Frontal cortex (tissue), 4 donors: ENCODE measurements around the gene FCAMR. TPM values are rescaled to one million over a fixed set of nuclear protein-coding genes. Genes with fewer than 3 reads are reported as not detected.

Experiments used
- DNase-seq, 2 donors: peaks; one replicate each; pipeline ENCODE4 v3.0.0; 2012; ENCODE audit warnings: low spot score in 2 of 2
- FAIRE-seq: peaks from 2 replicates; lab custom pipeline; 2012; peaks lifted over from hg19 to GRCh38; lab: Jason Lieb, UNC
- total RNA-seq: library from RNA; depleted of rRNA; stranded (reverse); fragments of >200 nt; gene quantifications from one replicate; pipeline ENCODE4 v1.2.3, GENCODE V29; 2014
- donor health status: control.
- donor health status: control.
- donor health status: control.

FCAMR gene
- total RNA-seq, 1 donor from 2014 or later: not detected

DNA sequence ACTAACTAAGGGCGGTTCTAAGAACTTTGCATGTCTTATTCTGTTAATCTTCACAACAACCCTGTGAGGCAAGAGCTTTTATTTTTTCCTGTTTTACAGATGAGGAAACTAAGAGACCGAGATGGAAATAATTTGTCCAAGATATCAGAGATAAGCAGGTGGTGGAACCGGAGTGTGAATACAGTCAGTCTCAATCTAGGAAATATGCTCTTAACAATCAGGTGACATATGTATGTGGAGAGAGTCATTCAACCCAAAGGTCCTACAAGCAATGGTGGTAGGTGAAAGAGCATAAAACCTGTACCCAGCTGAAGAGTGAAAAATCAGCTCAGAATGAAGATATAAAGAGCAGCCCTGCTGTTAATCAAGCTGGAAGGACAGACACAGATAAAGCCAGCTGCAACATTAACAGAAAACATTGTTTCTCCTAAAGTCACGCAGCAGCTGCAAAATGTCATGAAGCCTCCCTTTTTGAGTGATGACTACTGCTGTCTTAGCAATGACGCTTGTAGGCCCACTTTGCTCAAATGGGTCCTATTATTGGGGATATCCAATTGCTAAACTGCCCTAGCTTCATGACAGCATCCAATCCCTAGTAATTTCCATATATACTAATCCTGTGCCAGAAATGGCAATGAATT lies 30.5 kb upstream of the FCAMR start:
- FAIRE-seq: no peak

DNA sequence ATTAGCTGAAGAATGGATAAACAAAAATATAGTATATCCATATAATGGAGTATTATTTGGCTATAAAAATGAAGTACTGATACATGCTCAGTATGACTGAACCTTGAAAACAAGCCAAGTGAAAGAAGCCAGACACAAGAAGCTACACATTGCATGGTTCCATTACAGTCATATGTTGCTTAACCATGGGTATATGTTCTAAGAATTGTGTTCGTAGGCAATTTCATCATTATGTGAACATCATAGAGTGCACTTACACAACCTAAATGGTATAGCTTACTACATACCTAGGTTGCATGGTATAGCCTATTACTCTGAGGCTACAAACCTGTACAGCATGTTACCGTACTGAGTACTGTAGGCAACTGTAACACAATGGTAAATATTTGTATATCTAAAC lies 28.6 kb upstream of the FCAMR start:
- FAIRE-seq (no peak), DNase-seq (no peak)

More for the DNA sequence above, 30.5 kb upstream of the FCAMR start:
- DNase-seq: no peak

DNA sequence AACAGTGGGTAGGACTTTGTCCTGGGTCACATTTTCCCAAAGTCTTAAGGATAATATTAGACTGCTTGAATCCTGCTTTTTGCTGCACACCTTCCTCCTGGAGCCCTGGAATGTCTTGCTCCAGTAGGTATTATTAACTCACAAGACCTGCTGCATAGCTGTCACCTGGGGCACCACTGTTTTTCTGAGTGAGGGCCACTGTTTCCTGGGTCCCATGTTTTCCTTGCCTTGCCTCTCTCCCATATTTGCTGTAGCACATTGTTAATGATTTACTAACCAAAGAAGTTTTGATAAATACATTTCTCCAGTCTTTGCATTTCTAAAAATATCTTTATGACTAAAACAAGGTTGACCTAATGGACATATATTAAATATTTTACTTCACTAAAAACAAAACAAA lies 22.5 kb upstream of the FCAMR start:
- DNase-seq: no peak
- no peak for FAIRE-seq

GRCh38 chr1:206987873-206988272 lies 17.6 kb upstream of the FCAMR start:
- DNase-seq (no peak), FAIRE-seq (no peak)

GRCh38 chr1:206986885-206987284 lies 16.6 kb upstream of the FCAMR start:
- DNase-seq (no peak), FAIRE-seq (no peak)

GRCh38 chr1:206986402-206986801 lies 16.1 kb upstream of the FCAMR start:
- DNase-seq: no peak
- FAIRE-seq: no peak

- DNase-seq (no peak), FAIRE-seq (no peak)
These were observed 15.0 kb upstream of the FCAMR start for GRCh38 chr1:206985162-206985749.

DNA sequence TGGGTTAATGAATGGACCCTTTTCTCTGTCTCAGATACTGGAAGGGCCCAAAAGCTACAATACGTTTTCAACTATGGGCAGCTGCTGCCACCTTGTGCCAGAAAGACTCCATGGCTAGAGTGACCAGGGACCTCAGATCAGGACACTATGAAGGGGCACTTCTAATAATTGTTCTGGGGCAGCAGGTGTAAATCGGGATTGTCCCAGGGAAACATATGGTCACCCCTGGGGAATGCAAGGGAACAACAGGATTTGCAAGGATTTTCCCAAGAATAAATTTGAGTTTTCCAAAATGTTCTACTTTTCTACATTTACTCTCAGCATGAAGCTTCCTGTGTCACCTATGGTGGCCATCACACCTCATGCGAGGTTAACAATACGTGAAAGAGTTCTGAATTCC lies 12.0 kb upstream of the FCAMR start:
- FAIRE-seq (no peak), DNase-seq (peak; percentile 14 to 62)

DNA sequence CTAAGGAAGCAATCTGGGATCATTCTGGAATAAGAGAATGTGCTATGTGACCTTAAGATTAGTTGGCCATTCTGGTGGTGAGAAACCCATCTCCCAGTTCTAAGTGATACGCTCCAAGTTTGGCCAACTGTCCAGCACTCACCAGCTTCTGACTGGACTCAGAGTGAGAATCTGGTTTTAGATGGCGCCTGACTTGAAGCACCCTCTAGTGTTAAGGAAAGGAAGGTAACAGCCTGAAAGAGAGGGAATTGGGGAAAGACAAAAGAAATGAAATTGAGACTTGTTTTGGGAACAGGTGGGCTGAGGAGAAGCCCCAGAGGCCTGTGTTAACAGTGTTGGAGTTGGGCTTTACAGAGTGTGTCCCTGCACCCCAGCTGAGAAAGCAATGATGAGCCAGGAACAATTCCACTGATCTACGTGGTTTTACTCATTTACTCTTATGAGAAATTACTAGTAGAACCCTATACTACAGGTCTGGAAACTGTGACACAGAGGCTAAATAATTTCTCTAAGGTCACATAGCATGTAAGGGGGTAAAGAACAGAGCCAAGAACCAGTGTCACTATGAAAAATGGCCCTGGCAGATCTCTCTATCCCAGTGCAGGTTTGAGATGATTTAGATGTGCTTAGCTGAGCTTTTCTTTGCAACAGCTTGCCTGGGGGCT lies 9.3 kb upstream of the FCAMR start:
- no peak for FAIRE-seq
- no peak for DNase-seq

- no peak for FAIRE-seq
- no peak for DNase-seq
These were observed 8.0 kb upstream of the FCAMR start for GRCh38 chr1:206978259-206978658.

- FAIRE-seq (no peak), DNase-seq (no peak)
These were observed 5.0 kb upstream of the FCAMR start for GRCh38 chr1:206975306-206975705.

- FAIRE-seq: no peak
These were observed 3.9 kb upstream of the FCAMR start for GRCh38 chr1:206974140-206974539.

DNA sequence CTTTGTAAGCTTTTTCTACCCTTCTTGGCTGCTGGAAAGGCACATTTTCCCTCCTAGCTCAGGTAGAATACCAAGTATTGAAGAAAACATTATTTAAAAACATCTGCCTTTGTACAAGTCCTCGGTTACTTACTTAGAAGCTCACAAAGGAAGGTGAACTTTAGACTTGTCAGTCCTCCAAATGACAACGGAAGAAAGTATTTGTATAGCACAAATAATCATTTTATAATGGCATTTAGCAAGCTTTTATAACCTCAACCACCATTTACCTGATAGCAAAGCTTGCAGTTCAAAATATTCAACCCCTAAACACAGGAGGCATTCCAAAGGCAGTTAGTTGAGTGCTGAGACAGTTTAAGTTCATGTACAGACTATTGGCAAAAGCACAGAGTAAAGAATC lies 2.5 kb upstream of the FCAMR start:
- no peak for FAIRE-seq

More at GRCh38 chr1:206974140-206974539, 3.9 kb upstream of the FCAMR start:
- DNase-seq: no peak

GRCh38 chr1:206971029-206971655 lies 882 bp upstream of the FCAMR start:
- DNase-seq: no peak
- no peak for FAIRE-seq

More for the DNA sequence above, 2.5 kb upstream of the FCAMR start:
- no peak for DNase-seq

- no peak for DNase-seq
- no peak for FAIRE-seq
These were observed 1.2 kb downstream of the FCAMR start for GRCh38 chr1:206969090-206969489.

- DNase-seq (no peak), FAIRE-seq (no peak)
These were observed 3.0 kb downstream of the FCAMR start for GRCh38 chr1:206967096-206967849.

GRCh38 chr1:206965781-206966180 lies 4.5 kb downstream of the FCAMR start:
- no peak for DNase-seq
- no peak for FAIRE-seq

DNA sequence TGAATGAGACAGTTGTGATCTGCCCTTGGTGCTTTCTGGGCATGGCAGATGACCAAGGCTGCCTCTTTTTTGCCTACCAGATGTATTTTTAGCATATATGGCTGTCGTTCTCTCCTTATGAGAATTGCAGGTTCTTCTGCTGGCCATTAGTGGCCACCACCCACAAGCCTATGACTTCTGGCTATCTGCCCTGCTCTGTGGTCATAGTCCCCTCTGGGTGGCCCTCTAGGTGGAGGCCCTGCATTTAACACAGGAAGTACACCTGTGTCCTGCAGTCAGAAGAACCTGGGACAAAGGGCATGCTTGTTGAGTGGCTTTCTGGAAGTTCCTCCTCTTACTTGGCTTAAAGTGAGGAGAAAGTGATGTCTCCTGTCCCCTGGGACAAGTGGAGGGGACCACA lies 6.5 kb downstream of the FCAMR start:
- DNase-seq (no peak), FAIRE-seq (no peak)

DNA sequence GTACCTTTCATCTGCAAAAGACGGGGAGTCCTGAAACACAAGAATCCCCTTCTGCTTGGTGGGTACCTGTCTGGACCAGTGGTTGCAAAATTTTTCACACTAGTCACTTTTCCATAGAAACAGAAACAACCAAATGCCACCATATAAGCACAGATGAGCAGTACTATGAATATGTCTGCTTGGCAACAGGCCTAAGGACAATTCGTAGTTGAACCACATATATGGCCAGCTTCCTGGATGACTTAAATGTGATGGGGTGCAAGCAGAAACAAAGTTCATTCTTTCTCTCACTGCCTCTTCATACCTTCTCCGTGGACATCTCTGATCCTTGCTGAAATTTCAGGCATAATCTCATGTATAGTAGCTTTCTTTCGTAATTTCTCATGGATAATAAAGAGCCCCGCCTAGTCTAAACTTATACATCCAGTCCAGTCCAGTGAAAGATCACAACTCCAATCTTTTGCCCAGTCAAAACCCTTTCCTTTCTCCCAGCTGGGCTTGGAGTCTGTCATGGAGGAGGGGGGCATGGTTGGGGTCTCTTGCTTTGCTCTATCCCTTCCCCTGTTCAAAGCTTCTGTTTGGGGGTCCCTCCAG lies 7.0 kb downstream of the FCAMR start:
- no peak for FAIRE-seq
- DNase-seq: no peak

- DNase-seq (no peak), FAIRE-seq (no peak)
These were observed 8.0 kb downstream of the FCAMR start for GRCh38 chr1:206962272-206962671.
